HG03432 (cell line): Measurements from ENCODE around the gene PLCB4.
"Not testable (repeated sequence)": the region's sequence is repeated elsewhere in the genome, so short reads cannot be mapped to it uniquely, and the experiment has no call there.

ENCODE experiments used
- ATAC-seq: cut with Tn5 transposase; IDR thresholded peaks from one replicate; pipeline ENCODE4 v1.9.1; 2021; ENCODE audit warnings: mild to moderate bottlenecking, moderate library complexity; ENCODE audit not compliant: unreplicated experiment

PLCB4 gene

GRCh38 chr20:9140162-9140760 is 71.4 kb downstream of the PLCB4 start:
- ATAC-seq: no peak

DNA sequence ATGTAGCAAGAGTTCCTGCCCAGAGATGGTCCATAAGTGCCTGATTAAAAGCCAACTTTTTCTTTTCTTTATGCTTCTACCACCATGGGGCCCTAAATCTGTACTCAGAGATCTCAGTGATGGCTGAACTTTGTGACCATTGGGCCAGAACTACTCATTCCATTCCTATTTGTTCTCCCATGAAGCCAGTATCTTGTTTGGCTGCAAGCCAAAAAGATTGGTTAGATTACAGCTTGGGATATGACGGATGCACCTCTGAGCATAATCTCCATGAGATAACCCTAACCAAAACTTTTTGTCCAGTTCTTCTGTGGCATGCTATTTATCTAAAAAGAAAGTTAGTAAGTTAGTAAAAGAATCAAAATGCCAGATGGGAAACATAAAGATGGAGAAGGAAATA is 72.2 kb downstream of the PLCB4 start:
- ATAC-seq: no peak

DNA sequence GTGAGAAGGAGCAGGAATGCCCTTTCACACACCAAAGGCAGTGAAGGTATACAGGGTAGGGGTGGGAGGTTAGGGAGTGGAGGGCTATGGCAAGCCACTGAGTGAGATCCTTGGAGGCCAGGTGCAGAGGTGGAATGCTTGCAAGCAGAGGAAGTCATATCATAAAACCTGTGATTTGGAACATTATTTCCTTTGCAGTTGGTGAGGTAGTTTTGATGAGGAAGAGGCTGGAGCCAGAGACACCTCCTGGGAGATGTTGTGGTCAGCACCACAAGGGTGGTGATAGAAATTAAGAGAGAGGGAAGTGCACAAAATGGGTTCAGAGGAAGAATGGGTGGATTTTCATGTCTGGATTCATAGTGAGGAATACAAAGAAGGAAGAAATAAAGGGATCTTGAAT is 73.0 kb downstream of the PLCB4 start:
- ATAC-seq: no peak

DNA sequence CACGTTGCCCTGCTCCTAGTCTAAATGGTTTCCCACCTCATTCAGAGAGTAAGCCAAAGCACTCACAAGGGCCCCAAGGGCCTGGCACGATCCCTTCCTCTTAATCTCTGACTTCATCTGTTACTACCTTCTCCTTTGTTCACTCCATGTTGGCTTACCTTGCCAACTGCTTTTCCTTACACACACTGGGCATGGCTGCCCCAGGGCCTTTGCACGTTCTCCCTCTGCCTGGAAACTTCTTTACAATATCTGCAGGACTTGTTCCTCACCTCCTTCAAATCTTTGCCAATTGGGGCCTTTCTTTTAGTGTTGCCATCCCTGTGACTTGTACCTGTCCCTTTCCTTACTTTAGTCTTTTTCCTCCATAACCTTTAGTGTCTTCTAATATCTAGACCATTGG is 73.9 kb downstream of the PLCB4 start:
- ATAC-seq: no peak

DNA sequence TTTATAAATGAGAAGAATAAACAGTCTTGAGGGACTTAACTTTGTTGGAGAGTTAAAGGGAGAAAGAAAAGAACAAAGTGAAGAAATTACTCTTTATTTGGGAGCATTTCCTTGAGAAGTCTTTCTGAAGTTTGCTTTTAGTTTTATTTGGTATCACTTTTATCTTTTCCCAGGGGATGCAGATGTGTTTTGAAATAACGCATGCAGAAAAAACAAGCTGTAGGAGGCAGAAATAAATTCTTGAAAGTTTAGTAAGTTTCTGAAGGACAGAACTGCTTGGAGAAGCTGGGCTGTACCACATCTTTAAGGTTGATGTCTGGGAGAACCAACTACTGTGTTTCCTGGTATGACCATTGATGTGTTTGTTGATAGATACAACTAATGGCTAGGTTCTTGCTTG is 75.0 kb downstream of the PLCB4 start:
- no peak for ATAC-seq

- ATAC-seq: no peak
These were observed 75.8 kb downstream of the PLCB4 start for GRCh38 chr20:9144643-9145042.

GRCh38 chr20:9145142-9145541 is 76.3 kb downstream of the PLCB4 start:
- no peak for ATAC-seq

- no peak for ATAC-seq
These were observed 77.8 kb downstream of the PLCB4 start for GRCh38 chr20:9146649-9147048.

- ATAC-seq: no peak
These were observed 78.7 kb downstream of the PLCB4 start for GRCh38 chr20:9147547-9148024.

- ATAC-seq: no peak
These were observed 79.4 kb downstream of the PLCB4 start for GRCh38 chr20:9148291-9148690.

GRCh38 chr20:9149087-9149486 is 80.2 kb downstream of the PLCB4 start:
- ATAC-seq: no peak

- no peak for ATAC-seq
These were observed 80.9 kb downstream of the PLCB4 start for GRCh38 chr20:9149796-9150195.

DNA sequence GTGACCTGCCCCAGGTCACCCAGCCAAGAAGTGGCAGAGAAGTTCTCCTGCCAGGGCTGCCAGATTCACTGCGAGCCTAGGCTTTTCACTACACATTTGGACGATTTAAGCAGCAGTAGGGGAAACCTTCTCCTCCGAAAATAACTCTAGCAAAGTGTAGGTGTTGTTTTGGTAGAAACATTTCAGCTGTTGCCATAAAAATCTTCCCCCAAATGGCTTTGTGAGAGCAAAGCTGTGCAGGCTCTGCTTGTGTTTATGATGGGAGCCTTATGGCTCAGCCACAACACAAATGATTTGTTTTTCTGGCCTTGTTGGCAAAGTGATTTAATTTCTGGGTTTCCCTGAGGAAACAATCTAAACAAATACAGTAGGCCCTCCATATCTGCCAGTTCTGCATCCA is 81.8 kb downstream of the PLCB4 start:
- no peak for ATAC-seq

- not testable (repeated sequence) for ATAC-seq
These were observed 83.3 kb downstream of the PLCB4 start for GRCh38 chr20:9152139-9152538.

- no peak for ATAC-seq
These were observed 85.7 kb downstream of the PLCB4 start for GRCh38 chr20:9154464-9155024.

DNA sequence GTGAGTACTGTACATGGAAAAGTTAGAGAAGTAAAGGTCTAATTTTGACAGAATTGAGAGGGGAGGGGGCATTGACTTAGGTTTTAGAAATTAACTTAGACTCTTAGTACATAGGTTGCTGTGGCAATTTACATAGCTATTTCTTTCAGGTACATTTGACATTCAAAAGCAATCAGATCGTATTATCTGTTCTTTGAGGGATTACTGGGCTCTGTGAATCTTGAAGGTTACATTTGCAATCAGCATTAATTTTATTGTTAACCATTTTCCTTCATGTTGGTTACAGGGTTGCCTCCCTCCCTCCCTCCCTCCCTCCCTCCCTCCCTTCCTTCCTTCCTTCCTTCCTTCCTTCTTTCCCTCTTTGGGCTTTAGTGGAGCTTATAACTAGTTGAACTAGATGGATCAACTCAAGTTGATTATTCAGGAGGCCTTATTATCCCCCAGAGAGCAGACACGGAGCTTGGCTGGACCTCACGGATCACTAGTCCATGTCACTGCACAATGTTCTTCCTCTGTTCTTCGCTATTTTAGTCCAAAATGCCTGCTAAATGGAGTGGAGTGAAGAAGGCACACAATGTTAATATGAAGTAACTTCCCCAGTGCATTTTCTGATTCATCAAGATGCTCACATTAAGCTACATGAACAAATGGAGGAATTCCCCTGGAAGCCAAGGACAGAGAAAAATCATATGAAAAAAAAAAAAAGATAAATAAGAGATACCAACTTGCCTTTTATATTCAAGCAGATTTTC is 87.8 kb downstream of the PLCB4 start:
- no peak for ATAC-seq

- ATAC-seq: no peak
These were observed 91.4 kb downstream of the PLCB4 start for GRCh38 chr20:9160331-9160730.

GRCh38 chr20:9160757-9161156 is 91.9 kb downstream of the PLCB4 start:
- ATAC-seq: no peak

DNA sequence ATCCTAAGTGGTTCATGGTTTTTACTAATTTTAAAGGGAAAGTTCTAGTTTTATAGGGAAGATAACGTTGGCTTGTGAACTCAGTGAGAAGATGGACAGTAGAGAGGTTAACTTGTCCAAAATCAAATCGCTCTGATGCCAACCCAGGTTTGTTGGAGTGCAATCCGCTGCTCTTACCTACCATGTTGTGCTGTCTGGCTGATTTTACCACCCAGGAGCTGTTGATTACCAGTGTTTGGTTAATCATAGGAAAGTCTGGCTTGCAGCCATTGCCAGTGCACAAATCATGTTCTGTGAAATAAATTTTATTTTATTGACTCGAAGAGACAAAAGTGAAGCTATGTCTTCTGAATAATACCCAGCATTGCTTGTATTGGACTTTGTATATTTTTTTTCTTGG is 92.4 kb downstream of the PLCB4 start:
- ATAC-seq: no peak

GRCh38 chr20:9163251-9163650 is 94.4 kb downstream of the PLCB4 start:
- ATAC-seq: no peak

DNA sequence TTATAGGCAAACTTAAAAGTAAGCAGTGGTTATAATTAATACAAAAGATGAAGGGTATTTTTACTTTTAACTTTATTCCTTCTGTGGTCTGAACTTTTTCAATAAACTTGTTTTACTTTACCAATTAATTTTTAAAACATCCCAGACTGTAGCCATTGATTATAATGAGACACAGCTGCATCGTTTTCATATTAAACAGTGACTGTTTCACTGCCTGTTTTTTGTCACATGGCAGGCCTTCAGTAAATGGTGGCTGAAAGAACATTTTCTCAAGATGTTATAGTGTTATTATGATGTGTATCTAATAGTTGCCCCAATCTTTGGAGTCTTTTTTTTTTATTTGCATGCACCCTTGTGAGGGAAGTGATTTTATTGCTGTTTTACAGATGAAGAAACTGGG is 95.1 kb downstream of the PLCB4 start:
- no peak for ATAC-seq

DNA sequence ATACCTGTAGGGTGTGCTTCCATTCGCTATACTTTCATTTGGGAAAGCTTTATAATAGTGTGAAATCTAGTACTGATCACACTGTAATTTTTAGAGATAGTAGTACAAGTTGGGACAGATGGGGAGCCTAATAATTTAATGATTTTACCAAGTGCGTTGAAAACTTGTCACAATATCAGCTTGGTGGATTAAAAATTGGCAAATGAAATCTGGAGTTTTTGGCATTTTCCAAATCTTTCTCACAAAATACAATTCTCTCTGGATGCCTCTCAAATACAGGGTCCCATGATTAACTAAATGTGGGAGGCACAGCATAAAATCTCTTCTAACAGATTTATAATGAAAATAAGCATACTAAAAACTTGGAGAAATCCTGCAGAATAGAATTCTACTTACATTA is 96.4 kb downstream of the PLCB4 start:
- ATAC-seq: no peak
